Right renal cortex interstitium (tissue), 3 donors: ENCODE measurements around the gene EVA1C. TPM values are rescaled to one million over a fixed set of nuclear protein-coding genes. Genes with fewer than 3 reads are reported as not detected.
"Not testable (repeated sequence)": the region's sequence is repeated elsewhere in the genome, so short reads cannot be mapped to it uniquely, and the experiment has no call there.

ENCODE experiments used
- DNase-seq, 3 donors: peaks; one replicate each; pipeline ENCODE4 v3.0.0-alpha.2; 2013; ENCODE audit warnings: low read depth in 3 of 3, low spot score in 2 of 3
- polyA plus RNA-seq, 3 donors: library from polyadenylated mRNA; unstranded; fragments of 120-200 nt; gene quantifications; one replicate each; pipeline ENCODE4 v1.2.1, GENCODE V29; 2013; ENCODE audit not compliant: insufficient read length in 3 of 3

EVA1C gene
- polyA plus RNA-seq, 3 donors: 2.4 to 3.1 (median 2.5) TPM

DNA sequence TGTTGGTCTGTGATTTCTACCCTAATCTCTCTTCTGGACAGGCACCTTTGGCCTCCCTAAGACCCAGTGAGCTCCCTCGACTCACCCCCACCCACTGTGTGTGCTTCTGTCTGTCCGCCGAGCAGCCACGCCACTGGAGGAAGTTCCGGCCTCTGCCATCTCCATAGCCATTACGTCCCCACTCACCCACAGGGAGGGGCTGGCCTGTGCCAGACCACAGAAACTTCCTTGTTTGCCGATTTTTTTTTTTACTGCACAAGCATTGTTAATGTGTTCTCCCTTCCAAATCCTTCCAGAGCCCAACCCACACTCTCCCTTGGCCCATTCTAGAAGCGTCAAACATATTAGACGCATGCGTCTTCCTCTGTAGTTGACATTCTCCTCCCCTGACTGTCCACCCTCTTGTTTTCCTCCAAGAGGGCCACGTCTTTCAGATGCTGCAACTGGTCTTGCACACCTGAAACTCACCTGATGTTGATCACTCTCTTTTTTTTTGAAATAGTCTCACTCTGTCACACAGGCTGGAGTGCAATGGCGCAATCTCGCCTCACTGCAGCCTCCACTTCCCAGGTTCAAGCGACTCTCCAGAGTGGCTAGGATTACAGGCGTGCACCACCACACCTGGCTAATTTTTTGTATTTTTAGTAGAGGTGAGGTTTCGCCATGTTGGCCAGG, 72.3 kb downstream of the EVA1C start:
- DNase-seq: no peak

DNA sequence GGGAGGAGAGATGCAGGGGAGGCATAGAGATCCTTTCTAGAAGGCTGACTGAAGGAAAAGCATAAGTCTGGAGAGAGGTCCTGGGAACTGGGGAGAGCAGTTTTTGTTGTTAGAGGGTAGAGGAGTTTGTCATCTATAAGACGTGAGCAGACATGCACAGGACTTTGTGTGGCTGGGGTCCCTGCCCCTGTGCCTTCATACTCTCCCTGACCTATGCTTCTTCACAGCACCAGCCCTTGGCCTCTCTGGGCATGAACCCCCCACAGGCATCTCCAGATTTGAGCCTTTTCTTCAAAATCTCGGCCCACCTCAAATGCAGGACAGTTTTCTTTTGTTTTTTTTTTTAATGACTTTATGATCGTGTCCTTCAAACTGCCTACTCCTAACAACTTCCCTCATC, 79.9 kb downstream of the EVA1C start:
- no peak for DNase-seq

DNA sequence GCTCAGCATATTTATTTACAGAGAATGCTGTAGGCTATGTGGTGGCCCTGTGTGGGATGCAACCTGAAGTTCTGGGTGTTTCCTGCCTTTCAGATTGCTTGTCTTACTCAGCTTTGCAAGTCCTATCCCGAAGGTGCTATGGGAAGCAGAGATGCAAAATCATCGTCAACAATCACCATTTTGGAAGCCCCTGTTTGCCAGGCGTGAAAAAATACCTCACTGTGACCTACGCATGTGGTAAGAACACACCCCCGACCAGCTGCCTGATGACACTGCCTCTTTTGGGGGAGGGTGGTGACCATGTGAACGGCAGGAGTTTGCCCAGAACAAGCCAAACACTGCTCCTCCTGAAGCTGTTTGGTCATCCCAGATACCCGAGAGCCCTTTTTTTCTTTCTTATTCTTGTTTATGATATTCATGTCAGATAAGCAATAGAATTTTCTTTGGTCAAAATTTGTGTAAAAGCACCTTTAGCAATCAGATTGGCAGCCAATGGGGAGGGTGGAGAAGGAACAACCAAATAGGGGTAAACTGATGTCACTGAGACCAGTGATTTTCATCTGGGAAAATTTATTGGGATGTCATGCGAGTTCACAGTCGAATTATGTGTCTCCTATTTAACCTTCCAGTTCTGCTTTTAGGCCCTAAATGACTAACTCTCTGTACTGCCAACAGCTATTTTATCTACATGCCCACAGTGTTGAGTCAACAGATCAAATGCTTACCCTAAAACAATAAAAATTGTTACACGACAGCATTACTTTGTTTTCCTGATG, 82.6 kb downstream of the EVA1C start:
- DNase-seq: no peak

DNA sequence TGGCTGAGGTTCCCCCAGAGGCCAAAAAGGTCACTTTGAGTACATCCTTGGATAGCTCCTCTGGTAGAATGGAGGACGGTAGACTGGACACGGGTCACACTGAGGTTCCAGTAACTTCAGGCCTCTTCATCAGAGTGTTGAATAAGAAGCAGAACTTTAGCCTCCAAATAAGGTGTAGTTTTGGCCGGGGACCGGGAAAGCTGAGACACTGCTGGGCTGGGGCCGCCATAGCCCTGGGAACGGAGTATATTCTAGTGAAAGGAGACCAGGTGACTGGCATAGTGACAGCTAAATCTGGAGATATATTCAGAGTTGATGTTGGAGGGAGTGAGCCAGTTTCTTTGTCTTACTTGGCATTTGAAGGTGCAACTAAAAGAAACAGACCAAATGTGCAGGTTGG, 84.1 kb downstream of the EVA1C start:
- DNase-seq: no peak

DNA sequence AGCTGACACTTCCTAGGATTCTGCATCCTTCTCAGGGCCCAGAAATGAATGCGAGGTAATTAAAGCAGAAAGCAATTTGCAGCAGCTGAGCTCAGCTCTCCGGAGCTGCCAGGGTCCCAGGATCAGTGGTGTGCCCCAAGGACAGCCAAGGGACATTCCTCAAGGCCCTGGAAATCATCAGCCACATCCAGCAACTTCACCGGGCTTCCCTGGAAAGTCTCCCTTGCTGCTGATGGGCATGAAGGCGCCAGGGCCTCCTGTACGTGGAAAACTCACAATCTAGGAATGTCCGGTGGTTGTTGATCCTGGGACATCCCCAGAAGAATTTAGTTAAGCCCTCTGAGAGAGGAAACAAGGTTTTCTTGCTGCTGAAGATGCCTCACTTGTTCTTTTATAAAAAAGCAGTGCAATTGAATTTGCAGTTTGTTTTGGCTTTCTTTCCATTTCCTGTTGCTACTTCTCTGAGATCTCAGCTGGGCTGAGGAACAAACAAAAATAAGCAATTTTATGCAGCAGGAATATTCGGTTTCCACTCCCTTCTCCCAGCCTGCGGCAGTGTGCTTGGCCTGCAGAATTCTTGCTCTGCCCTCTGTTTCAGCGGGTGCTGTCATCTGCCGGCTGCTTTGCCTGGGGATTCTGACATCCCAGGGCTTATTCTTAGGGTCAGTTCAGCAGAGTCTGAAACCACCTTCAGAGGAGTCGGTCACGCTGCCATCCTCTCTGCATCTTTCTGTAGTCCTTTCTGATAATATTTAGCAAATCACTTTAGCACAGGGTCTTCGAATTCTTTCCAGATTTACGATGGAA, 86.9 kb downstream of the EVA1C start:
- no peak for DNase-seq

DNA sequence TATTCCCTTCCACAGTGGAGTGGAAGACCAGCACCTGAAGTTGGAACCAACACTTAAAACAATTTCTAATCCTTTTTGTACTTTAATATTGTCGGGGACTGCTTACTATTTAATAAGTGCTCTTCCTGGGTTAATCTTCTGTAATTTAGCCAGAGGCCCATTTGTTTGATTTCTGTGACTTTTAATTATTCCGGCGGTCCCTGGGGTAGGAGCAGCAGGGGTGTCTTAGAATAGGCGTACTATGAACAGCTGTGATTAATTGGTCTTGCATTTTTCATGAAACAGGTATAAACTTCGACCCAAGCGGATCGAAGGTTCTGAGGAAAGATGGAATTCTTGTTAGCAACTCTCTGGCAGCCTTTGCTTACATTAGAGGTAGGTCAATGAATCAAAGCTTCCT, 91.1 kb downstream of the EVA1C start:
- DNase-seq: not testable (repeated sequence)

DNA sequence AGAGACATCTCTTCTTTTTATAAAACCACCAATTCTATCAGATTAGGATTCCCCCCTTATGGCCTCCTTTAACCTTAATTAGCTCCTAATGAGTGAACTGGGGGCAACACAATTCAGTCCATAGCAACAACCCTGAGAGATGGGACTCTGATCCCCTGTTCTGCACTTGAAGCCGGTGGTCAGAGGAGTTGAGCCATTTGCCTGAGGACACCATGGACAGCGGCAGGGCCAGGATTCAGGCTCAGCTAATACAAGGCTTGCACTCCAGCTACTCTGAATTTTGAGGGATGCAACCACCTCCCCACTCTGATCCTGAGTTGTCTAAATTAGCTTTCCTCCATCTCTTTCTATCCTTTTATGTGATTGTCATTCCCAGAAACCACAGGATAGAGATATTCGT, 93.3 kb downstream of the EVA1C start:
- DNase-seq: not testable (repeated sequence)

DNA sequence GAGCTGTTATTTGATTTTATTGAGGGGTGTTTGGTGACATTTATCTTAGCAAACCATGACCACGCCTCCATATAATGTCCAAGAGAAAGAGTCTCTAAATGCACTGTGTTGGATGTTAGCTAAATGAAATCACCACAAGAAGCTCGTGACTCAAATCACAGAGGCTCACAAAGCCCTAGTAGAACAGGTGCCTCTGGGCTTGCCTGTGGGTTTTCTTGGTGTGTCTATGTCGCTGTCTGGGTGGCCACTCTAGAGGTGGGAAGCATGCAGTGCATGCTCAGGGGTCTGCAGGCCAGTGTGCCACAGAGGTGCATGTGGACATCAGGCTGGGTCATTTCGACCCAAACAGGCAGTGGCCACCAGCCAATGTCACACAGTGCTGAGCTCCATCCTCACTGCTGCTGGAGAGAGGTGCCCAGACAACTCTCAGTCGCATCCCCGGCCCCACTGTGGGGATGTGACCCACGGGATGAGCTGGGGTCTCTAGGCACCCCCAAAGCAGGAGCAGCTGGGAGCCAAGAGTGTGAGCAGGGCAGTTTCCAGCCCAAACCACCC, 94.0 kb downstream of the EVA1C start:
- DNase-seq: not testable (repeated sequence)

DNA sequence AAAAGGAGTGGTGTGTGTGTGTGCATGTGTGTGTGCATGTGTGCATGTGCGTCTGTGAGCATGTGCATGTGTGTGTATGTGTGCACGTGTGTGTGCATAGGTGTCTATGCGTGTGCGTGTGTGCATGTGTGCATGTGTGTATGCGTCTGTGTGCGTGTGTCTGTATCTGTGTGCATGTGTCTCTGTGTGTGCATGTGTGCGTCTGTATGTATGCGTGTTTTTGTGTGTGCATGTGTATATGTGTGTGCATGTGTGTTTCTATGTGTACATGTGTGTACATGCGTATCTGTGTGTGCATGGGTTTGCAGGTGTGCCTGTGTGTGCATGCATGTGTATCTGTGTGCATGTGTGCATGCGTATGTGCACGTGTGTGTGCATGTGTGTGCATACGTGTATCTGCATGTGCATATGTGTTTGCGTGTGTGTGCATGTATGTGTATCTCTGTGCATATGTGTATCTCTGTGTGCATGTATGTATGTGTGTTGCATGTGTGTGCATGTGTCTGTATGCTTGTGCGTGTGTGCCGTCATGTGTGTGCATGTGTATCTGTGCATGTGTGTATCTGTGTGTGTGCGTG, 94.9 kb downstream of the EVA1C start:
- DNase-seq: no peak

DNA sequence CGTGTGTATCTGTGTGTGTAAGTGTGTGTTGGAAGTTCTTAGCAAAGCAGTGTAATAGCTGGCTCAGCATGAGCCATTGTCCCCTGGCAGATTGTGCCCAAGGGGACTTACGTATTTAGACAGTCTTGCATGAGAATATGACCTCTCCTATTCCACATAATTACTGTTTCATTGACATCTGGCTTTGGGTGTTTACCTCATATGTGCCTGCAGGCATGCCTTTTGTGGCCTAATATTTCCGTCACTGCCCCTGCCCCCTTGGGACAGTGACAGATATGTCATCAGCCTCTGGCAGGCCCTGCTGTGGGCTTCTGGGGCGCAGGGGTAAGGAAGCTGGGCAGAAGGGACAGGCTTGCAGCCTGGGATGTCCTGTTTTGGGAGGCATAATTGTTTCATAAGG, 95.5 kb downstream of the EVA1C start:
- DNase-seq: not testable (repeated sequence)

DNA sequence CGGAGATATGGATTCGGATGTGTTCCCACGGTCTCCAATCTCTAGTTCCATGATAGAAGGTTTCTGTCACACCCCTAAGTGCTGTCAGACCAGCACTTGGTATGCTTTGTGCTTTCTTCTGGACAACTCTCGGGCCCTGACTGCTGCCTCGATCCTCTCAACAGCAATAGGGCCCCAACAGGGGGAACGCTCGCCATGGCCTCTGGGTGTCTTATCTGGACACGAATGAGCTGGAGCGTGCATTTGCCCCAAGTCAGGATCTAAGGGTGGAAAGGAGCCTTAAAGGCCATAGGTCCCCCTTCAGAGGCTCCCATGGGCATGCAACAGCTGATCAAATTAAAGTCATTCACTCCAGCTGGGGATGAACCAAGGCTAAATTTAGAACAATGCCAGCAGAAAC, 96.1 kb downstream of the EVA1C start:
- DNase-seq: no peak

DNA sequence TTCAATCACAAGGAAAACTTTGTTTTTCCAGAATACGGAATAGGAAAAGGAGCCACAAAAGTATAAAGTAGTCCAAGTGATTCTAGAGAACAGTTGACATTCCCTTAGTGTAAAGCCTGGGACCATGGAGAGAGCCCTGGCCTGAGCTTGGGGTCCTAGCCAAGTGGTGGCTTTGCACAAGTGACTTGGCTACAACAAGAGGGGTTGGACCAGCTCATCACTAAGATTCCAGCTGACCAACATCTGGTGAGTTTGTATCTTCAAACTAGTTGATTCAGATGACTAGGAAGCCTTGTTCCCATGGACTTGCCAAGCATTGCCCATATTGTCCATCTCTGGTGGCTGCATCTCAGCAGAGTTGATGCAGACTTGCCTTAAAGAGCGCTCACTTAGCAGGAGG, 96.5 kb downstream of the EVA1C start:
- not testable (repeated sequence) for DNase-seq

DNA sequence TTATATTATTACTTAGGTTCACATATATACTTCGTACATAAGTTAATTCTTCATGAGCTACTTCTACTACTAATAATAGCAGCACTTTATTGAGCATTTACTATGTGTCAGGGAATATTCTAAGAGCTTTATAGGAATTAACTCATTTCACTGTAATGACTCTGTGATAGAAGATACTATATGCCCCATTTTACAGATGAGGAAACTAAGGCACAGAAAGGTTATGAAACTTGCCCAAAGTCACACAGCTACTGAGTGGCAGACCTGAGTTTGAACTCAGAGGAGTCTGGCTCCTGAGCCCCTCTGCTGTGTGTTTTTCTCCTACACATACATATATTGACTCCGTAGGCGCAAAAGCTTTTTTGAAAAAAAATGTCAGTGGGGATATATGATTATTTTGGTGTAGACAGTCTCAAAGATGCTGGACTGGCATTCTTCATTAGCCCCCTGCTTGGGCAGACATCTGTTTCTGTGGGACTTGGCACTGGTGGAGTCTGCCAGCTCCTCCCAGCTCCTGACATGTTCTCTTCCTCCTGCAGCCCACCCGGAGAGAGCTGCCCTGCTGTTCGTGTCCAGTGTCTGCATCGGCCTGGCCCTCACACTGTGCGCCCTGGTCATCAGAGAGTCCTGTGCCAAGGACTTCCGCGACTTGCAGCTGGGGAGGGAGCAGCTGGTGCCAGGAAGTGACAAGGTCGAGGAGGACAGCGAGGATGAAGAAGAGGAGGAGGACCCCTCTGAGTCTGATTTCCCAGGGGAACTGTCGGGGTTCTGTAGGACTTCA, 102.0 kb downstream of the EVA1C start:
- no peak for DNase-seq

DNA sequence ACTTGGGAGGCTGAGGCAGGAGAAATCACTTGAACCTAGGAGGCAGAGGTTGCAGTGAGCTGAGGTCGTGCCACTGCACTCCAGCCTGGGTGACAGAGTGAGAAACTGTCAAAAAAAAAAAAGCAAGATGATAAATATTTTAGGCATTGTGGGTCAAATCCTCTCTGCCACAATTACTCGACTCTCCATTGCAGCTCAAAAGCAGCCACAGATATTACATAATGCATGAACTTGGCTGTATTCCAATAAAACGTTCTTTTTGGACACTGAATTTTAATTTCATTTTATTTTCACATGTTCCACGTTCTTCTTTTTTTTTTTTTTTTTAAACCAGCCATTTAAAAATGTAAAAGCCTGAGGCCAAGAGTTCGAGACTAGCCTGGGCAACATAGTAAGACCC, 103.4 kb downstream of the EVA1C start:
- DNase-seq: no peak

DNA sequence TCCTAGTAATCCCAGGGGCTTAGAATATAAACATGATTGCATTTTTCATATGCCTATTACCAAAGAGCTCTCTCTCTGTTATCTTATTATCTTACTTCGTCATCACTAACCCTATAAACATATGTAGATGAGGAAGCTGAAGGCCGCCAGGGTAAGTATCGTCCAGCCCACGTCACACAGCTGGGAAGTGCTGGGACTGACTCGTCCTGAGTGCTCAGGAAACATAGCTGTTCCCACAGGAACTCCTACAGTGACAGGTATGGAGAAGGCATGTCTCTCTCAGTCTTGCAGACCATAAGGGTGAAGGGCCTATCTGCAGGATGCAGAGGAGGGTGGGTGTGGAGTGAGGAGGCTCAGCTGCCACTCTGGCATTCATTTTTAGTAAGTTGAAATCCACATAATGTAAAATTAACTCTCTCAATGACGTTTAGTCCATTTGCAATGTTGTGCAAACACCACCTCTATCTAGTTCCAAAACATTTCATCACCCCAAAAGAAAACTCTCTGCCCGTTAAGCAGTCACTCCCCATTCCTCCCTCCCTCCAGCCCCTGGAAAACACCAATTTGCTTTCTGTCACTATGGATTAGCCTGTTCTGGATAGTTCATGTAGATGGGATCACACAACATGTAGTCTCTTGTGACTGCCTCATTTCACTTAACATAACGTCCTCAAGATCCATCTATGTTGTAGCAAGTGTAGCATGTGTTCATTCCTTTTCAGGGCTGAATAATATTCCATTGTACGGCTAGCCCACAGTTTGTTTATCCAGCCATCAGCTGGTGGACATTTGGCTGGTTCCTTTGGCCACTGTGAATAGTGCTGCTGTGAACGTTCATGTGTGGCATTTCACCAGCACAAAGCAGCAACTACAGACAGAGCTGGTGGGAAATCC, 104.5 kb downstream of the EVA1C start:
- no peak for DNase-seq

DNA sequence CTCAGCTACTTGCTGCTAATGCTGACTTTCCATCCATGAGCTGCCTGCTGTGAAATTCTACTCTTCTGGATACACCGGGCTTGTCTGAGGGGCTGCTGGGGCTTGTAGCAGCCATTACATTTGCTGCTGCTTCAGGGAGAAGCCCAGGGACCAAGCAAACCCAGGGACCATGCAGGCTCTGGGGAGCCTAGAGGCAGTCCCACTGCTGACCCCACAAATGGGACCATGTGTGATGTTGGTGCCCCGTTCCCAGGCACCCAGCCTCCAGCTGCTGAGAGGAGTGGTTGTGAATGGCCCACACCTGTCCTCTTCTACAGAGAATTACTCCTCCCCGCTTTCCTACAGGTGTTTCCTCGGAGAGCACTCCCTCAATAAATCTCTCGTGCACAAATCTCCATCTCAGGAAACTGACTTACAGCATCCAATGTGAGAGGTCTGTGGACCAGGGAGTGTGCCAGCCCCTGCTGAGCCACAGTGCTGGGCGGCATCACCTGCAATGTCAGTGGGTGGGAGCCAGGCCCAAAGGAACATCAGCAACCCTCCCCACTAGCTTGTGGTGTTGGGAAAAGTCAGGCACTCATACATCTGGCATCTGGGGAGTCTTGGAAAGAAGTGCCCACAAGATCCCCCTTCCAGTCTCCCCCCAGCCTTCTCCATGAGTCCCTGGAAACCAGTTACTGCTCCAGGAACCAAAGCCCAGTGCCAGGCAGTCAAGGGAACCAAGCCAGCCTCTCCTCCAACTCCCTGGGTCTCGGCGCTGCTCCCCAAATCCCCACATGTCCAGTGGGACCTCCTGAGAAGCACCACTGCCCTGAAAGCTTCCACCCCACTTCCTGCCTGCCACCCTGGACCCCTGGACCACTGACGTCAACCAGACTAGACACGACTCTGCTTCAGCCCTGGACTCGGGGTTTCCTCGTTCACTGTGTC, 107.7 kb downstream of the EVA1C start:
- DNase-seq: no peak

DNA sequence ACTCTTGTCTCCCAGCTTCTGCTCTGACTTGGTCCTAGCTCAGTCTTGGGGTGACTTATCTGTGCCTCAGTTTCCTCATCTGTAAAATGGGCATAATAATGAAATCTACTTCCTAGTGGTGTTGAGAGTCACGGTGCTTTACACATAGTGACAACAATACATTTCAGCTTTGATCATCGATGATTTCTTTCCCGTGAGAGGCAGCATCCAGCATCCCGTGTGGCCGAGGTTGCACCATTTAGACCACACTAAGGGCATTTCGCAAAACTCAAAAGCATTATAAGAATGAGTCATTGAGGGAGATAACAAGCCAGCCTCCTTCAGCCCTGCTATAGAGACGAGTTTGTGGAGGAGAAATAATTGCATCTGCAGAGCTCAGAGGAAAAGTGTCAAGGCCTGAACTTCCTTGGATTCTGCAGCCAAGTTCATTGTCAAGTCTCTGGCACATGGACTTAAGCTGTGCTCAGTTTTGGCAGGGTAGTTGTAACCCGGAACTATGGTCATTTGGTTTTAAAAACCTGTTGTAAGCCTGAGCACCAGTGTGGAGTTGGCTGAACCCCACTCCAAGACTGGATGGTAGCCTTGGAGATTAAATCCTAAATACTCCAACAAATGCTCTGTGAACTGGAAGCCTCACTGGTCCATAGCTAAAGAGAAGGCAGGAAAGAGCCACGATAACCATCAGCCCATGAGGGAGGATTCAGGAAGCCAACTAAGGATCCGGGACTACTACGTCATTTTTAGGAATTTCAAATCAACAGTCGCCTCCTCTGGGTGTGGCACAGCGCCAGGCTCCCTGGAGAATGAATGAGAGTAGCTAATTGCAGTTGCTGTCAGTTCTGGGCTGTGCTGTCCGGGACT, 108.6 kb downstream of the EVA1C start:
- no peak for DNase-seq
